CD4-positive, alpha-beta T cell treated with Interleukin-2 at 100 ng/mL for 4 hours (primary cell): ENCODE results near the gene ACTL9.
A peak's percentile ranks its signal among the peaks of the same experiment; 100 is the strongest.

Experiments
- DNase-seq: peaks from one replicate; pipeline ENCODE4 v3.0.0-alpha.2; 2020; ENCODE audit warnings: low spot score

The ACTL9 gene

GRCh38 chr19:8684001-8684902 lies 14.3 kb downstream of the ACTL9 start:
- DNase-seq, result no peak

DNA sequence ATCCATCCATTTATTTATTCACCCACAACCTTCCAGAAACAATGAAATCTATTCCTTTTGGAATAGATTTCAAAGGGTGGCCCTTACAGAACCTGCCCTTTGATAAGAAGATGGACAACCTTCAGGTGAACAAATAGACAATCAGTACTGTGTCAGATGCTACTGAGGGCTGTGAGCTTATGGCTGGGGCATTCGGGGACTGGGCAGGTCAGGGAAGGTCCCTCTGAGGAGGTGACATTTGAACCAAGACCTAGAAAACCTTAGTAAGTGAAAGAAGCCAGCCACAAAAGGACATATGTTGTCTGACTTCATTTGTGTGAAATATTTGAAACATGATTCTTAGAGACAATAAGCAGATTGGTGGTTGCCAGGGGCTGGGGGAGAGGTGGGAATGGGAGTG lies 15.7 kb downstream of the ACTL9 start:
- no peak for DNase-seq

- no peak for DNase-seq
Measured at GRCh38 chr19:8682472-8682871, 16.1 kb downstream of the ACTL9 start.

GRCh38 chr19:8681345-8682029 lies 17.1 kb downstream of the ACTL9 start:
- no peak for DNase-seq

DNA sequence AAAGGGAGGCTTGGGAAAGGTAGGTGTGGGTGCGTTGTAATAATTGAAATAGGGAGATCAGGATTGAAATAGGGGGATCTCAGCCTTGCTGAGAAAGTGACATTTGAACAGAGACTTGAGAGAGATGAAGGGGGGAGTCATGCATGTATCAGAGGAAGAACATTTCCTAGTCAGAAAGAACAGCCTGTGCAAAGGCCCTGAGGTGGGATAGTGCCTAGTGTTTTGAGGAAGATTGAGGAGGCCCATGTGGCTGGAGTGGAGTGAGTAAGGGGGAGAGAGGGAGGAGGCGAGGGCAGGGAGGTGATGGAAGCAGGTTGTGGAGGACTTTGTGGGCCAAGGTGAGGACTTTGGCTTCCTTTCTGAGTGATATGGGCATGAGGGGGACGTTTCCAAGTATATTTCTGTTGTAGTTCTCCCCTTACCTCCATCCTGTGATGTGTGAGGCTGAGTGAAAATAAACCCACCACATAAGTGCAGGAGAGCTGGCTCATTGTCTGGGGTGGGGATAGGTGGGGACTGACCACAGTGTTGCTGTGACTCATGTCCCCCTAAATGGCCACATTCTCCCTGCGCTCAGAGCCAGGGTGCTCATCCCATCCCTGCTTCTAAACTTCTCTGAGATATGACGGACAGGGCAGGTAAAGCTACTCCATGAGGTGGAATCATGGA lies 17.8 kb downstream of the ACTL9 start:
- DNase-seq, result no peak

GRCh38 chr19:8678244-8678807 lies 20.3 kb downstream of the ACTL9 start:
- DNase-seq, result no peak

GRCh38 chr19:8675066-8675465 lies 23.5 kb downstream of the ACTL9 start:
- DNase-seq, result no peak

GRCh38 chr19:8673276-8673891 lies 25.2 kb downstream of the ACTL9 start:
- no peak for DNase-seq

GRCh38 chr19:8666814-8667405 lies 31.7 kb downstream of the ACTL9 start:
- no peak for DNase-seq

DNA sequence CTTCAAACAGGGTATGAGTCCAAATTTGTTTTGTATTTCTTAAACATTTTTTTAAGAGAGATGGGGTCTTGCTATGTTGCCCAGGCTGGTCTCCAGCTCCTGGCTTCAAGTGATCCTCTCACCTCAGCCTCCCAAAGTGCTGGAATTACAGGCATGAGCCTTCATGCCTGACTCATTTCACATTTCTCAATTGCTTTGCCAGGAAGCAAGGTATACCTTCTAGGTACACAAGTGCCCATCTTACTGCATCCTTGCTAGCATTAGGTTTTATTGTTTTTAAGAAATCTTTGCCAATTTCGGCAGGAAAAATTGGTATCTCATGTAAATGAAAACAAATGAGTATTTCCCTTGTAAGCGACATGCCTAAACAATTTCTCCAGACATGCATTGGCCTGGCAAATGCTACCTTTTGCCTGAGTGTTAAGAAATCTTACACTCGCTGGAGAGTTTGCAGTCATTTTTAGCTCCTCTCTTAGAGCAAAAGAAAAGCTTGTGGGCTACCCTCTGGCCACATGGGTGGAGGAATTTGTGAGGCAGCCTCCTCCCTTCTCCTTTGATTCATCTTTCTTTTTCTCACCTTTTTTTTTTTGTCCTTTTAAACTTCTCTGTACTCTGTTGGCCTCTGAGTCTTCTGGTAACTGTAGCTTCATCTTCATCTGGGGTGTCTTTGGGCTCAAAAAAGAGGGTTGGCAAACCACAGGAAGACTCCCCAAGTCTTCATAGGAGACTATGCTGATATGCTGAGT lies 33.0 kb downstream of the ACTL9 start:
- no peak for DNase-seq

GRCh38 chr19:8664671-8665057 lies 33.9 kb downstream of the ACTL9 start:
- DNase-seq, result no peak

DNA sequence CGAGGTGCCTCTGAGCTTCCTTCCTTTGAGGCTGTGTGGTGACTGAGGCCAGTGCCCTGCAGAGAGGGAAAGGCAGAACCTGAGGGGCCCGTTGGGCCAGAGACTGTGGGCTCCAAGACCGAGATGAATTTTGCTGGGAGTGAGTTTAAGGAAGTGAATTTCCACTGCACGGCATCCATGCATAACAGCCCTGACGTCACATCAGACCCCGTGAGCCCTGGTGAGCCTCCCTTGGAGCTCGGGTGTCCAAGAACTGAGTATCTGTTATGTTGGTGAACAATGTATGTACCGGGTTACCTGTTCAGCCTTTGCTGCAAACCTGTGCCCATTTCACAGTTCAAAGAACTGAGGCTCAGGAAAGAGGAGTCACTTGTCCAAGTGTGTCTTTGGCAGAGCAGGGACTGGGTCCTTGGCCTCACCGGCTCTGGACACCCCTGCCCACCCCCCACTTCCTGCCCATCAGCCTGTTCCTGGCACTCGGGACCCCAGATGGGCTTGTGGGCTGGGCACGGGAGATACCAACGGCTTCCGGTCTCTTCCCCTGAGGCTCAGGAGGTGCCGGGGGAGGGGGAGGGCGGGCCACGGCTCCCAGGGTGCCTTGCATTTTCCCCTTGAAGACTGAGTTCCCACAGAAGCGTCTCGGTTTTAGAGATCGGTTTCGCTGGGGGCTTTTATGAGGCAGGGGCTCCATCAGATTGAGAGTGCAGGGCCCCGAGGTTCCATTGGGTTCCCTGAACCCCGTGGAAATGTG lies 34.5 kb downstream of the ACTL9 start:
- DNase-seq, result peak; percentile 22

- no peak for DNase-seq
Measured at GRCh38 chr19:8662263-8662662, 36.3 kb downstream of the ACTL9 start.

- no peak for DNase-seq
Measured at GRCh38 chr19:8659905-8660304, 38.7 kb downstream of the ACTL9 start.

- DNase-seq, result no peak
Measured at GRCh38 chr19:8657869-8658268, 40.7 kb downstream of the ACTL9 start.

GRCh38 chr19:8655340-8655709 lies 43.3 kb downstream of the ACTL9 start:
- peak; percentile 37 for DNase-seq

GRCh38 chr19:8654591-8655339 lies 43.8 kb downstream of the ACTL9 start:
- DNase-seq, result peak; percentile 68

- no peak for DNase-seq
Measured at GRCh38 chr19:8648240-8648639, 50.4 kb downstream of the ACTL9 start.
